ENCODE data around the gene RBBP8NL.

RBBP8NL gene

DNA sequence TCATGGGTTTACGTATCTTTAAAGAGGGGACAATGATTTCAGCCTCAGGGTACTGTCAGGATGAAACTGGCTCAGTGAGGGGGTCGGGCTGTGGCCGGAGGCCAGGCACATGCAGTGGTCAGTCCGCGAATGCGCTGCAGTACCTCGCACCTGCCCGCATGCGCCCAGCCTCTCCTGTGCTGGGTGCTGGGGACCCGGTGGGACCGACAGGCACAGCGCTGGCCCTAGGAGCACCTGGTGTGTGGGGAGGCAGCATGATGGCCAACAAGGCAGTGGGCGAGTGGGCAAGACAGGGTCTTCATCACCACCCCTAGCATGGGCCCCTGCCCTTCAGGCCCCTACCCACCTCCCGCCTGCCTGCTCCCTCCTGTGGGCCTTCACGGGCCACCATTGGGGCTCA lies 19.3 kb downstream of the RBBP8NL start:
- no peak overlapping the region for H3K27ac ChIP-seq (ENCODE audit: low read length)
- H3K9me3 ChIP-seq (ENCODE audit: control insufficient read depth, low read depth, low read length), result no peaks in the 10 kb centered on the region
- no peak overlapping the region for H3K9ac ChIP-seq (ENCODE audit: low read length)
- H3K4me1 ChIP-seq (ENCODE audit: control insufficient read depth, low read depth, low read length), result peaks cover 9% of the 10 kb centered on the region
- peaks cover 21% of the 10 kb centered on the region for H3K27me3 ChIP-seq (ENCODE audit: control insufficient read depth, insufficient read depth, low read length)
- H3K36me3 ChIP-seq (ENCODE audit: control insufficient read depth, low read depth, low read length), result no peaks in the 10 kb centered on the region
- no peak overlapping the region for H3K4me3 ChIP-seq (ENCODE audit: low read length)

DNA sequence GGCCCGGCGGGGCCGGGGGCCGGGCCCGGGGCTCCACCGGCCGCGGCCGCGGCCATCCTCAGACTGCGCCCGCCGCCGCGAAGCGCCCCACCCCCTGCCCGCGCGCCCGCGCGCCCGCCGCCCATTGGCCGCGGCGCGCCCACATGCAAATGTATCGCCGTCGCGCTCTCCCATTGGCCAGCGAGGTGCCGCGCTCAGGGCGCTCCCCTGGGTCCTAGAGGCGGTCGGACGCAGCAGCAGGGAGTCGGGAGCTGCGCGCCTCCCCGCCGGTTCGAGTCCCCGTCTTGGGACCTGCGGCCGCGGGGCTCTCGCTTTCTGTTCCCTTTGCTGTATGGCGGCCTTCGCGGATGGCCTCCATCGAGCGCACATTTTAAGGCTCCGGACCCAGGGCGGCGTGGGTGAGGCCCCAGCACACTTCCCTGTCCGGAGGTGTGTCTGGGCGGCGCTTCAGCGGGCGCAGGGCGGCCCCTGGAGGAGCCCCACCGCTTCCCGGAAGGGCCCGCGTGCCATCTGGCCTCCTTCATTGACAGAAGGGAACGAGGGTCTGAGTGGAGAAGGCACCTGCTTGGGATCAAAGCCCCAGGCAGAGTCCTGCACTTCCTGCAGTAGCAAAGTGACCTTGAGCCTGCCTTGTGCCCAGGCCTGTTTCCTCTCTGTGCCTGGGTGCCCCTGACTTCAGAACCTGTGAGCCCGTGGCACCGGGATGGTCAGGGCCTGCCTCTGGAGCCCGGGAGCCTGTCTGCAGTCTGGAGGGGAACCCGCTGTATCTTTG lies 19.9 kb downstream of the RBBP8NL start, which contains the start of gene CABLES2:
CABLES2 (minus strand) TSS at position 65 of the 772 bp plus-strand sequence; CDS start at position 56, 9 bp downstream.
- Histone ChIP-seq H3K27me3 (ENCODE audit: control insufficient read depth, insufficient read depth, low read length) (peaks cover 21% of the 10 kb centered on the region), H3K4me1 (ENCODE audit: control insufficient read depth, low read depth, low read length) (peaks cover 9% of the 10 kb centered on the region), H3K9me3 (ENCODE audit: control insufficient read depth, low read depth, low read length) (no peaks in the 10 kb centered on the region), H3K27ac (ENCODE audit: low read length) (no peak within 1 kb of the TSS), H3K36me3 (ENCODE audit: control insufficient read depth, low read depth, low read length) (no peaks in the 10 kb centered on the region), H3K4me3 (ENCODE audit: low read length) (peak within 1 kb of the TSS; percentile 63), H3K9ac (ENCODE audit: low read length) (no peak within 1 kb of the TSS)

DNA sequence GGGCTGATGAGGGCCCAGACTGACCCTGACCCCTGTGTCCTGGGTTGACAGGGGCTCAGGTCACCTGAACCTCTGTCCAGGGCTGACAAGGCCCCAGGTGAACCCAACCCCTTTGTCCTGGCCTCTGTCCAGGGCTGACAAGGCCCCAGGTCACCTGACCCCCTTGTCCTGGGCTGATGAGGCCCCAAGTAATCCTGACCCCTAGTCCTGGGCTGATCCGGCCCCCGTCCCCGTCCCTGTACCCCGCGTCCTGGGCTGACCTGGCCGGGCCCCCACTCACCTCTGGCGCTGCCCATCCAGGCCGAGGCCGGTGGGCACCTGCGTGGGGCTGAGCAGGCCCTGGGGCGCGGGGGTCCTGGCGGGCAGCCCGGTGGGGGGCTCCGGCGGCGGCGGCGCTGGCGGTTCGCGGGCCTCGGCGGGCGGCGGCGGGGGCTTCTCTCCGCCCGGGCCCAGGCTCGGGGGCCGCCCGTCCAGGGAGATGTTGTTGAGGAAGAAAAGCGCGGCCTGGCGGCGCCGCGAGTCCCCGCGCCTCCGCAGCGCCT lies 20.6 kb downstream of the RBBP8NL start:
- no peaks in the 10 kb centered on the region for H3K36me3 ChIP-seq (ENCODE audit: control insufficient read depth, low read depth, low read length)
- H3K27me3 ChIP-seq (ENCODE audit: control insufficient read depth, insufficient read depth, low read length), result peaks cover 21% of the 10 kb centered on the region
- H3K4me3 ChIP-seq (ENCODE audit: low read length), result peak overlapping the region; percentile 63
- H3K9me3 ChIP-seq (ENCODE audit: control insufficient read depth, low read depth, low read length), result no peaks in the 10 kb centered on the region
- no peak overlapping the region for H3K9ac ChIP-seq (ENCODE audit: low read length)
- H3K4me1 ChIP-seq (ENCODE audit: control insufficient read depth, low read depth, low read length), result peaks cover 9% of the 10 kb centered on the region
- no peak overlapping the region for H3K27ac ChIP-seq (ENCODE audit: low read length)

DNA sequence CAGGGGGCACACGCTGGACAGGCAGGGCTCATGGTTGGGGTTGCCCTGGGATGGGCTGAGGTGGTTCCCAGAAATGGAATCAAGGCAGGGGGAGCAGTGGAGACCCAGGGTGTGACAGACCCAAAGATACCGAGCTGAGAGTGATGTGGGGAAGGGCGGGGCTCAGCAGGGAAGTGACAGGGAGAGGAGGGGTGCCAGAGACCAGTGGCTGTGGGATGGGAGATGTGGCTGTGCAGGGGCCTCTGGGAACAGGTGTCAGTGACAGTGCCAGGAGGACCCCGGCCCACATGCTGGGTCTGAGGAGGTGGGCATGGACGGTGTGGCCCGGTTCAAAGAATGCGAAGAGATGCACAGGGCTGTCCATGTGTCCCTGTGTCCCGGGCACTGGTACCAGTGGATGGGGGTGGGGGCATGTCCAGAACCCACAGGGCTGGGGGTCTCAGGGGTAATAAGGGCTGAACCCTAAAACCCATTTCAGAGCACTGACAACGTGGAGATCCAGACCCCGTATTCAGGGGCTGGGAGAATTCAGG lies 21.3 kb downstream of the RBBP8NL start:
- Histone ChIP-seq H3K4me3 (ENCODE audit: low read length) (peak overlapping the region; percentile 63), H3K27ac (ENCODE audit: low read length) (no peak overlapping the region), H3K9ac (ENCODE audit: low read length) (no peak overlapping the region), H3K4me1 (ENCODE audit: control insufficient read depth, low read depth, low read length) (peaks cover 9% of the 10 kb centered on the region), H3K9me3 (ENCODE audit: control insufficient read depth, low read depth, low read length) (no peaks in the 10 kb centered on the region), H3K36me3 (ENCODE audit: control insufficient read depth, low read depth, low read length) (no peaks in the 10 kb centered on the region), H3K27me3 (ENCODE audit: control insufficient read depth, insufficient read depth, low read length) (peaks cover 21% of the 10 kb centered on the region)

DNA sequence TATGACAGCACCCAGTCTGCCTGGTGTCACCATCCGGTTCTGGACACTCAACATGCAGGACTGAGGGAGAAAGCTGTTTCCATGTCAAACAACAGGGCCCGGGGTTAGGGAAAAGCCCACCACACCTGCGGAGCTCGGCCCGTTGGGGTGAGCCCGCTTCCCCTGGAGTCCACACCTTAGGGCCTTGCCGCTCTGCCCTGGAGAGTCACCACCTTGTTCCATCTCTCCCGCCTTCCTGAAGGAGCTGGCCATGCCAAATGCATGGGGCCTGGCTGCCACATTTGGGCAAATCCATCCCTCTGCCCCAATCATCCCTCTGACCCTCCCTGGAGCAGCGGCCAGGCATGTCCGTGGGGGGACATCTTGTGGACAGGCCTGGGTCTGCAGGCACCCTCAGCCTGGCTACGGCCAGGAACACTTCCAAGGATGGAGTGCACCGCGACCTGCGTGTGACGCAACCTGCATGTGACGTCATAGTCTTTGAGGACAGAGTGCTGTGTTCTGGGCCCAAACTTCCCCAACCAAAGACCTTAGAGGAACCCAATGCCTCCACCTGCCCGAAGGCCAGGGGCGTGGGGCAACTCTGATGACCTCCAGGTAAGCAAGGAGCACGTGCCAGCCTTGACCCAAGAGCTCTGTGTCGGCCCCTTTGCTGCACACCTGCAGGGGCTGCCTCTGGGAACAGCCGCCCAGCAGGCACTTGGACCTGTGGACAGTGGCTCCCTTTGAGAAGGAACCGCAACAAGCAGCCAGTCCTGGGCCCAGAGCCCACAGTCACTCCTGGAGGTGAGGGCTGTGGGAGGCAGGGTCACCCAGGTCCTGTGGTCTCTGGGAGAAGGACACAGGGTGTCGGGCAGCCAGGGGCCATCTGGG lies 22.0 kb downstream of the RBBP8NL start:
- Histone ChIP-seq H3K4me3 (ENCODE audit: low read length) (no peak overlapping the region), H3K4me1 (ENCODE audit: control insufficient read depth, low read depth, low read length) (peaks cover 7% of the 10 kb centered on the region), H3K9ac (ENCODE audit: low read length) (no peak overlapping the region), H3K27me3 (ENCODE audit: control insufficient read depth, insufficient read depth, low read length) (peaks cover 21% of the 10 kb centered on the region), H3K9me3 (ENCODE audit: control insufficient read depth, low read depth, low read length) (no peaks in the 10 kb centered on the region), H3K36me3 (ENCODE audit: control insufficient read depth, low read depth, low read length) (no peaks in the 10 kb centered on the region), H3K27ac (ENCODE audit: low read length) (no peak overlapping the region)

- no peak overlapping the region for H3K27ac ChIP-seq (ENCODE audit: low read length)
- H3K4me3 ChIP-seq (ENCODE audit: low read length), result no peak overlapping the region
- H3K9ac ChIP-seq (ENCODE audit: low read length), result no peak overlapping the region
- H3K27me3 ChIP-seq (ENCODE audit: control insufficient read depth, insufficient read depth, low read length), result peaks cover 19% of the 10 kb centered on the region
- H3K4me1 ChIP-seq (ENCODE audit: control insufficient read depth, low read depth, low read length), result peaks cover 6% of the 10 kb centered on the region
- no peaks in the 10 kb centered on the region for H3K9me3 ChIP-seq (ENCODE audit: control insufficient read depth, low read depth, low read length)
- no peaks in the 10 kb centered on the region for H3K36me3 ChIP-seq (ENCODE audit: control insufficient read depth, low read depth, low read length)
These were observed 22.6 kb downstream of the RBBP8NL start for GRCh38 chr20:62404761-62405107.

- no peak overlapping the region for H3K4me3 ChIP-seq (ENCODE audit: low read length)
- H3K27me3 ChIP-seq (ENCODE audit: control insufficient read depth, insufficient read depth, low read length), result peaks cover 13% of the 10 kb centered on the region
- no peaks in the 10 kb centered on the region for H3K9me3 ChIP-seq (ENCODE audit: control insufficient read depth, low read depth, low read length)
- H3K27ac ChIP-seq (ENCODE audit: low read length), result no peak overlapping the region
- peaks cover 6% of the 10 kb centered on the region for H3K4me1 ChIP-seq (ENCODE audit: control insufficient read depth, low read depth, low read length)
- H3K9ac ChIP-seq (ENCODE audit: low read length), result no peak overlapping the region
- no peaks in the 10 kb centered on the region for H3K36me3 ChIP-seq (ENCODE audit: control insufficient read depth, low read depth, low read length)
These were observed 23.1 kb downstream of the RBBP8NL start for GRCh38 chr20:62404112-62404665.

GRCh38 chr20:62403331-62403730 lies 24.0 kb downstream of the RBBP8NL start:
- Histone ChIP-seq H3K4me1 (ENCODE audit: control insufficient read depth, low read depth, low read length) (peaks cover 6% of the 10 kb centered on the region), H3K9ac (ENCODE audit: low read length) (no peak overlapping the region), H3K4me3 (ENCODE audit: low read length) (no peak overlapping the region), H3K27me3 (ENCODE audit: control insufficient read depth, insufficient read depth, low read length) (peaks cover 7% of the 10 kb centered on the region), H3K27ac (ENCODE audit: low read length) (no peak overlapping the region), H3K9me3 (ENCODE audit: control insufficient read depth, low read depth, low read length) (no peaks in the 10 kb centered on the region), H3K36me3 (ENCODE audit: control insufficient read depth, low read depth, low read length) (no peaks in the 10 kb centered on the region)

GRCh38 chr20:62402456-62403150 lies 24.7 kb downstream of the RBBP8NL start:
- Histone ChIP-seq H3K9me3 (ENCODE audit: control insufficient read depth, low read depth, low read length) (no peaks in the 10 kb centered on the region), H3K27me3 (ENCODE audit: control insufficient read depth, insufficient read depth, low read length) (peaks cover under 1% of the 10 kb centered on the region), H3K9ac (ENCODE audit: low read length) (no peak overlapping the region), H3K4me3 (ENCODE audit: low read length) (no peak overlapping the region), H3K36me3 (ENCODE audit: control insufficient read depth, low read depth, low read length) (no peaks in the 10 kb centered on the region), H3K4me1 (ENCODE audit: control insufficient read depth, low read depth, low read length) (peaks cover 6% of the 10 kb centered on the region), H3K27ac (ENCODE audit: low read length) (no peak overlapping the region)

- no peak overlapping the region for H3K27ac ChIP-seq (ENCODE audit: low read length)
- peaks cover 3% of the 10 kb centered on the region for H3K4me1 ChIP-seq (ENCODE audit: control insufficient read depth, low read depth, low read length)
- no peaks in the 10 kb centered on the region for H3K27me3 ChIP-seq (ENCODE audit: control insufficient read depth, insufficient read depth, low read length)
- H3K36me3 ChIP-seq (ENCODE audit: control insufficient read depth, low read depth, low read length), result no peaks in the 10 kb centered on the region
- no peaks in the 10 kb centered on the region for H3K9me3 ChIP-seq (ENCODE audit: control insufficient read depth, low read depth, low read length)
- no peak overlapping the region for H3K9ac ChIP-seq (ENCODE audit: low read length)
- no peak overlapping the region for H3K4me3 ChIP-seq (ENCODE audit: low read length)
These were observed 26.0 kb downstream of the RBBP8NL start for GRCh38 chr20:62401331-62401779.

DNA sequence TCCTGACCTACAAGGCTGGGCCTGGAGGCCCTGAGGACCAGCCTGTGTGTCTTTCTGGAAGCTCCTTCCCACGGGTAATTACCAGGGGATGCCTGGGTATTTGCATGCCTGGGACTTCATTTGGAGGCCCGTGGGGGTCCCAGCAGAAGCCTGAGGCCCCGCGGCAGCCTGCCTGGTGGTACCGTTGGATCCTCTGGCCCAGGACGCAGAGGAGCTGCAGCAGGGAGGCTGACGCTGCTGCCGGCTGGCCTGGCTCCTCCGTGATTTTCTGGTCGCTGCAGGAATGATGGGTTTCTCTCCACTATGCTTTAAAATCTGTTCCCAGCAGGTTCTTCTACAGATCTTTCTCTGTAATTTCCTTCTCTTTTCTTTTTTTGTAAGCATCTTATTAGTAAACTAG lies 26.8 kb downstream of the RBBP8NL start:
- Histone ChIP-seq H3K36me3 (ENCODE audit: control insufficient read depth, low read depth, low read length) (no peaks in the 10 kb centered on the region), H3K4me3 (ENCODE audit: low read length) (no peak overlapping the region), H3K9me3 (ENCODE audit: control insufficient read depth, low read depth, low read length) (no peaks in the 10 kb centered on the region), H3K27me3 (ENCODE audit: control insufficient read depth, insufficient read depth, low read length) (no peaks in the 10 kb centered on the region), H3K4me1 (ENCODE audit: control insufficient read depth, low read depth, low read length) (no peaks in the 10 kb centered on the region), H3K27ac (ENCODE audit: low read length) (no peak overlapping the region), H3K9ac (ENCODE audit: low read length) (no peak overlapping the region)
